ENCODE measurements around the gene EZR. TPM values are rescaled to one million over a fixed set of nuclear protein-coding genes. Genes with fewer than 3 reads are reported as not detected.

EZR gene
- total and polyA plus RNA-seq, 2 of the 13 experiments (the other 11 are each of a cell fraction or from before 2014, with no cell fraction given) = 34.7 to 60.3 TPM

- TF ChIP-seq YEATS4 (CRISPR knock-in tag; IDR thresholded peaks at IDR 0.05; ENCODE audit: borderline replicate concordance) = no peak
- no peak for TF ChIP-seq ARNTL (CRISPR knock-in tag; IDR thresholded peaks at IDR 0.05)
- TF ChIP-seq RARG (CRISPR knock-in tag; IDR thresholded peaks at IDR 0.05; ENCODE audit: low read depth) = no peak
- TF ChIP-seq NR2C2 (CRISPR knock-in tag; IDR thresholded peaks at IDR 0.05; ENCODE audit: borderline replicate concordance) = no peak
- TF ChIP-seq ZNF121 (CRISPR knock-in tag; IDR thresholded peaks at IDR 0.05) = no peak; the same call in 1 of the 2 replicates
- no peak for TF ChIP-seq PAWR (CRISPR knock-in tag; IDR thresholded peaks at IDR 0.05; ENCODE audit: borderline replicate concordance)
- no peak for TF ChIP-seq SMARCE1 (IDR thresholded peaks at IDR 0.05; ENCODE audit: borderline replicate concordance)
- no peak for TF ChIP-seq SIX1 (CRISPR knock-in tag; IDR thresholded peaks at IDR 0.05; ENCODE audit: borderline replicate concordance)
- no peak for TF ChIP-seq TEF (CRISPR knock-in tag; IDR thresholded peaks at IDR 0.05)
- TF ChIP-seq, protein P1, sequence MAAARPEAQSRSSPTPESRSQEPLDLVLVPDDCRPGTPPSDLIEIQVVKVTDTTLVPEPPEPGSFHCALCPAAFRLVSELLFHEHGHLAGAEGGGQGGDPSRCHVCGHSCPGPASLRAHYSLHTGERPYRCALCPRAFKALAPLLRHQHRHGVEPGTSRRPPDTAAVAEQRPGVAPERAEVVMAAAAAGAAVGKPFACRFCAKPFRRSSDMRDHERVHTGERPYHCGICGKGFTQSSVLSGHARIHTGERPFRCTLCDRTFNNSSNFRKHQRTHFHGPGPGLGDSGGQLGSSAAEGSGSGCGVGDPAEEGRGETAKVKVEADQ (CRISPR knock-in tag; IDR thresholded peaks at IDR 0.05; ENCODE audit: borderline replicate concordance) = no peak
- TF ChIP-seq ATF4 (CRISPR knock-in tag; IDR thresholded peaks at IDR 0.05) = 0 out of 4 replicates have a peak, but pooled peaks of 1 of the 2 experiments have one; percentile 33
- TF ChIP-seq HOXD1 (CRISPR knock-in tag; IDR thresholded peaks at IDR 0.05) = no peak
- TF ChIP-seq, protein P2, sequence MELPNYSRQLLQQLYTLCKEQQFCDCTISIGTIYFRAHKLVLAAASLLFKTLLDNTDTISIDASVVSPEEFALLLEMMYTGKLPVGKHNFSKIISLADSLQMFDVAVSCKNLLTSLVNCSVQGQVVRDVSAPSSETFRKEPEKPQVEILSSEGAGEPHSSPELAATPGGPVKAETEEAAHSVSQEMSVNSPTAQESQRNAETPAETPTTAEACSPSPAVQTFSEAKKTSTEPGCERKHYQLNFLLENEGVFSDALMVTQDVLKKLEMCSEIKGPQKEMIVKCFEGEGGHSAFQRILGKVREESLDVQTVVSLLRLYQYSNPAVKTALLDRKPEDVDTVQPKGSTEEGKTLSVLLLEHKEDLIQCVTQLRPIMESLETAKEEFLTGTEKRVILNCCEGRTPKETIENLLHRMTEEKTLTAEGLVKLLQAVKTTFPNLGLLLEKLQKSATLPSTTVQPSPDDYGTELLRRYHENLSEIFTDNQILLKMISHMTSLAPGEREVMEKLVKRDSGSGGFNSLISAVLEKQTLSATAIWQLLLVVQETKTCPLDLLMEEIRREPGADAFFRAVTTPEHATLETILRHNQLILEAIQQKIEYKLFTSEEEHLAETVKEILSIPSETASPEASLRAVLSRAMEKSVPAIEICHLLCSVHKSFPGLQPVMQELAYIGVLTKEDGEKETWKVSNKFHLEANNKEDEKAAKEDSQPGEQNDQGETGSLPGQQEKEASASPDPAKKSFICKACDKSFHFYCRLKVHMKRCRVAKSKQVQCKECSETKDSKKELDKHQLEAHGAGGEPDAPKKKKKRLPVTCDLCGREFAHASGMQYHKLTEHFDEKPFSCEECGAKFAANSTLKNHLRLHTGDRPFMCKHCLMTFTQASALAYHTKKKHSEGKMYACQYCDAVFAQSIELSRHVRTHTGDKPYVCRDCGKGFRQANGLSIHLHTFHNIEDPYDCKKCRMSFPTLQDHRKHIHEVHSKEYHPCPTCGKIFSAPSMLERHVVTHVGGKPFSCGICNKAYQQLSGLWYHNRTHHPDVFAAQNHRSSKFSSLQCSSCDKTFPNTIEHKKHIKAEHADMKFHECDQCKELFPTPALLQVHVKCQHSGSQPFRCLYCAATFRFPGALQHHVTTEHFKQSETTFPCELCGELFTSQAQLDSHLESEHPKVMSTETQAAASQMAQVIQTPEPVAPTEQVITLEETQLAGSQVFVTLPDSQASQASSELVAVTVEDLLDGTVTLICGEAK (IDR thresholded peaks at IDR 0.05) = no peak
- TF ChIP-seq, protein P2 (CRISPR knock-in tag; IDR thresholded peaks at IDR 0.05) = peak; percentile 23; the same call in 1 of the 2 replicates
- TF ChIP-seq ZFP36 (IDR thresholded peaks at IDR 0.05; ENCODE audit: borderline replicate concordance, low read depth, low read length, partially characterized antibody) = no peak
- no peak for TF ChIP-seq RORA (CRISPR knock-in tag; IDR thresholded peaks at IDR 0.05)
- peak; percentile 56; the same call in 1 of the 2 replicates for TF ChIP-seq ZNF792 (CRISPR knock-in tag; IDR thresholded peaks at IDR 0.05)
- no peak for TF ChIP-seq FOXK2 (IDR thresholded peaks at IDR 0.05)
- TF ChIP-seq NCOA5 (CRISPR knock-in tag; IDR thresholded peaks at IDR 0.05) = no peak
Measured at GRCh38 chr6:158817728-158818580, 1.2 kb downstream of the EZR start (continued).
